Nephron (organoid): Measurements from ENCODE around the gene NCOA5.
"Not testable (repeated sequence)": the region's sequence is repeated elsewhere in the genome, so short reads cannot be mapped to it uniquely, and the experiment has no call there.

Experiments
- H3K27ac Mint-ChIP-seq, 3 experiments: 2 replicates each; pipeline ENCODE4 v1.8.0; 2020; ENCODE audit warnings: mixed read lengths in 3 of 3, mild to moderate bottlenecking in 2 of 3, moderate library complexity in 1 of 3
- H3K27me3 Mint-ChIP-seq: 2 replicates; pipeline ENCODE4 v1.8.0; 2021; ENCODE audit warnings: low read depth, mild to moderate bottlenecking, moderate library complexity, mixed read lengths
- H3K36me3 Mint-ChIP-seq: 2 replicates; pipeline ENCODE4 v1.8.0; 2020; ENCODE audit warnings: low read depth, mixed read lengths
- H3K4me1 Mint-ChIP-seq: 2 replicates; pipeline ENCODE4 v1.8.0; 2020; ENCODE audit warnings: mixed read lengths
- H3K4me3 Mint-ChIP-seq, 3 experiments: 2 replicates each; pipeline ENCODE4 v1.8.0; 2020; ENCODE audit warnings: mild to moderate bottlenecking in 3 of 3, mixed read lengths in 3 of 3, moderate library complexity in 2 of 3
- H3K9me3 Mint-ChIP-seq: 2 replicates; pipeline ENCODE4 v1.8.0; 2020; ENCODE audit warnings: mixed read lengths
- TF ChIP-seq, protein P1 (sequence below), 3 experiments: fragments of 200-600 bp; sonication (generic); IDR thresholded peaks; one replicate each; pipeline ENCODE4 v1.5.0; 2021; ENCODE audit warnings: antibody characterized with exemption in 3 of 3; ENCODE audit not compliant: unreplicated experiment in 3 of 3

Gene NCOA5

DNA sequence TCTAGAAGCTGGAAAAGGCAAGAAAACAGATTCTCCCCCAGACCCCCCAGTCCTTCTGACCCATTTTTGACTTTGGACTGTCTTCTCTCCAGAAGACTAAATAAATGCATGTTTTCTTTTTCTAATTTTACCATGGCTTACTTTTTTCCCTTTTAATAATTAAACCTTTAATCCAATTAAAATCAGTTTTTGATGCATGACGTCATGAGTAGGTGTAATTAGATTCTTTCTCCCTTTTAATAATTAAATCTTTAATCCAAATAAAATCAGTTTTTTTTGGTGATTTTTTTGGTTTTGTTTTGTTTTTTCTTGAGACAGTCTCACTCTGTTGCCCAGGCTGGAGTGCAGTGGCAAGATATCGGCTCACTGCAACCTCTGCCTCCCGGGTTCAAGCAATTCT is 13.2 kb upstream of the NCOA5 start:
- Mint-ChIP-seq H3K36me3 (no peaks in the 10 kb centered on the region), H3K9me3 (peaks cover 11% of the 10 kb centered on the region), H3K4me3 (no peak overlapping the region), H3K4me1 (no peaks in the 10 kb centered on the region), H3K27ac (no peak overlapping the region), H3K27me3 (peaks cover 71% of the 10 kb centered on the region)
- TF ChIP-seq, protein P1, sequence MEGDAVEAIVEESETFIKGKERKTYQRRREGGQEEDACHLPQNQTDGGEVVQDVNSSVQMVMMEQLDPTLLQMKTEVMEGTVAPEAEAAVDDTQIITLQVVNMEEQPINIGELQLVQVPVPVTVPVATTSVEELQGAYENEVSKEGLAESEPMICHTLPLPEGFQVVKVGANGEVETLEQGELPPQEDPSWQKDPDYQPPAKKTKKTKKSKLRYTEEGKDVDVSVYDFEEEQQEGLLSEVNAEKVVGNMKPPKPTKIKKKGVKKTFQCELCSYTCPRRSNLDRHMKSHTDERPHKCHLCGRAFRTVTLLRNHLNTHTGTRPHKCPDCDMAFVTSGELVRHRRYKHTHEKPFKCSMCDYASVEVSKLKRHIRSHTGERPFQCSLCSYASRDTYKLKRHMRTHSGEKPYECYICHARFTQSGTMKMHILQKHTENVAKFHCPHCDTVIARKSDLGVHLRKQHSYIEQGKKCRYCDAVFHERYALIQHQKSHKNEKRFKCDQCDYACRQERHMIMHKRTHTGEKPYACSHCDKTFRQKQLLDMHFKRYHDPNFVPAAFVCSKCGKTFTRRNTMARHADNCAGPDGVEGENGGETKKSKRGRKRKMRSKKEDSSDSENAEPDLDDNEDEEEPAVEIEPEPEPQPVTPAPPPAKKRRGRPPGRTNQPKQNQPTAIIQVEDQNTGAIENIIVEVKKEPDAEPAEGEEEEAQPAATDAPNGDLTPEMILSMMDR (IDR thresholded peaks at IDR 0.05; ENCODE audit: unreplicated experiment in 3 of 3) = no peak

DNA sequence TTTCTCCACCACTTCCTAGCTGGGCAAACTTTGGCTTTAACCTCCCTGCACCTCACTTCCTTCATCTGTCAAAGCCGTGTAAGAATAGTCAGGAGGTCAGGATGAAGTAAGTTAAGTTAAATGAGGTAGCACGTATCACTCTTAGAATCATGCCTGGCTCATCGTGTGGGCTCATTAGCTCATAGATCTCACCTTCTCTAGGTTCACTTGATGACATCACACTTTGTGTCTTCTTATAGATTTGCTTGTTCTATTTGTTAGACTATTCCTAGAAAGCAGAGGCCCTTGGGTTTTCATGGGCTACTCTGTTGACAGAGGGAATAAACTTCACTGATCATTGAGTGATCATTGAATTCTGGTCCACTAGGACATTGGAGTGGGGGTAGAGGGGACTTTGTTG is 12.2 kb upstream of the NCOA5 start:
- TF ChIP-seq, protein P1 (IDR thresholded peaks at IDR 0.05; ENCODE audit: unreplicated experiment in 3 of 3) = no peak
- H3K27ac Mint-ChIP-seq = no peak overlapping the region
- H3K4me3 Mint-ChIP-seq = no peak overlapping the region
- H3K9me3 Mint-ChIP-seq = peaks cover 11% of the 10 kb centered on the region
- H3K36me3 Mint-ChIP-seq = no peaks in the 10 kb centered on the region
- H3K4me1 Mint-ChIP-seq = no peaks in the 10 kb centered on the region
- peaks cover 66% of the 10 kb centered on the region for H3K27me3 Mint-ChIP-seq

DNA sequence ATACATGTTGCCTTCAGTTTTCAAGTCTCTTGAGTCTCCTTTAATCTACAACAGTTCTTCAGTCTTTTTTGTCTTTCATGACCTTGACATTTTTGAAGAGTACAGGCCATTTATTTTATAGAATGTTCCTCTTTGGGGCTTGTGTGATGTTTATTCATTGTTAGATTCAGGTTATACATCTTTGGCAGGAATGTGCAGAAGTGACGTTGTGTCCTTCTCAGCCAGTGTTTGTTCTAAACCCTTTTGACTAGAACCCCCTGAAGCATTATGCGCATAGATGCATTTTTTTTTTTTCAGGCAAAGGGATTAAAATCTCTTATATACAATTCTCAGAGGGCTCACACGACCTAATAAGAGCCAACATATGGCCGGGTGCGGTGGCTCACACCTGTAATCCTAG is 11.2 kb upstream of the NCOA5 start:
- Mint-ChIP-seq H3K27ac (no peak overlapping the region), H3K4me1 (no peaks in the 10 kb centered on the region), H3K36me3 (no peaks in the 10 kb centered on the region), H3K27me3 (peaks cover 63% of the 10 kb centered on the region), H3K4me3 (no peak overlapping the region), H3K9me3 (peaks cover 11% of the 10 kb centered on the region)
- TF ChIP-seq, protein P1 (IDR thresholded peaks at IDR 0.05; ENCODE audit: unreplicated experiment in 3 of 3) = no peak

DNA sequence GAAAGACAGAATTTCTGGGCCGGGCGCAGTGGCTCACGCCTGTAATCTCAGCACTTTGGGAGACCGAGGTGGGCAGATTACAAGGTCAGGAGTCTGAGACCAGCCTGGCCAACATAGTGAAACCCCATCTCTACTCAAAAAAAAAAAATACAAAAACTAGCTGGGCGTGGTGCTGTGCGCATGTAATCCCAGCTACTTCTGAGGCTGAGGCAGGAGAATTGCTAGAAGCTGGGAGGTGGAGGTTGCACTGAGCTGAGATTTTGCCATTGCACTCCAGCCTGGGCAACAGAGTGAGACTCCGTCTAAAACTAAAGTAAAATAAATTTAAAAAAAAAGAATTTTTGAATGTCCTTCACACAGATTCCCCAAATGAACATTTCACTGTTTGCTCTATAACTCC is 10.7 kb upstream of the NCOA5 start:
- H3K36me3 Mint-ChIP-seq, H3K27ac Mint-ChIP-seq, H3K4me1 Mint-ChIP-seq, H3K4me3 Mint-ChIP-seq: not testable (repeated sequence)
- peaks cover 11% of the 10 kb centered on the region for H3K9me3 Mint-ChIP-seq
- H3K27me3 Mint-ChIP-seq = peaks cover 63% of the 10 kb centered on the region

DNA sequence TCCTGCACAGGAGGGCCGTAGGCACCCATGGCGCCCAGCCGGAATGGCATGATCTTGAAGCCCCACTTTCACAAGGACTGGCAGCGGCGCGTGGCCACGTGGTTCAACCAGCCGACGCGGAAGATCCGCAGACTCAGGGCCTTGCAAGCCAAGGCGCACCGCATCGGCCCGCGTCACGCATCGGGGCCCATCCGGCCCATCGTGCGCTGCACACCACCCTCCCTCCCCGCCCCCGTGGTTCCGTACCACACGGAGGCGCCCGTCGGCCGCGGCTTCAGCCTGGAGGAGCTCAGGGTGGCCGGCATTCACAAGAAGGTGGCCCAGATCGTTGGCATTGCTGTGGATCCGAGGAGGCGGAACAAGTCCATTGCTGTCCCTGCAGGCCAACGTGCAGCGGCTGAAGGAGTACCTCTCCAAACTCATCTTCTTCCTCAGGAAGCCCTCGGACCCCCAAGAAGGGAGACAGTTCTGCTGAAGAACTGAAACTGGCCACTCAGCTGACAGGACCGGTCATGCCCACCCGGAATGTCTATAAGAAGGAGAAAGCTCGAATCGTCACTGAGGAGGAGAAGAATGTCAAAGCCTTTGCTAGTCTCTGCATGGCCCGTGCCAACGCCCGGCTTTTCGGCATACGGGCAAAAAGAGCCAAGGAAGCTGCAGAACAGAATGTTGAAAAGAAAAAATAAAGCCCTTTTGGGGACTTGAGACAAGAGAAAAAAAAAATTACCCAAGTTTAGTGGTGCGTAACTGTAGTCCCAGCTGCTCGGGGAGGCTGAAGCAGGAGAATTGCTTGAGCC is 9.9 kb upstream of the NCOA5 start:
- H3K9me3 Mint-ChIP-seq = peaks cover 11% of the 10 kb centered on the region
- H3K36me3 Mint-ChIP-seq = no peaks in the 10 kb centered on the region
- H3K4me1 Mint-ChIP-seq = no peaks in the 10 kb centered on the region
- no peak overlapping the region for H3K27ac Mint-ChIP-seq
- TF ChIP-seq, protein P1 (IDR thresholded peaks at IDR 0.05; ENCODE audit: unreplicated experiment in 3 of 3) = no peak
- H3K27me3 Mint-ChIP-seq = peaks cover 59% of the 10 kb centered on the region
- H3K4me3 Mint-ChIP-seq = no peak overlapping the region

DNA sequence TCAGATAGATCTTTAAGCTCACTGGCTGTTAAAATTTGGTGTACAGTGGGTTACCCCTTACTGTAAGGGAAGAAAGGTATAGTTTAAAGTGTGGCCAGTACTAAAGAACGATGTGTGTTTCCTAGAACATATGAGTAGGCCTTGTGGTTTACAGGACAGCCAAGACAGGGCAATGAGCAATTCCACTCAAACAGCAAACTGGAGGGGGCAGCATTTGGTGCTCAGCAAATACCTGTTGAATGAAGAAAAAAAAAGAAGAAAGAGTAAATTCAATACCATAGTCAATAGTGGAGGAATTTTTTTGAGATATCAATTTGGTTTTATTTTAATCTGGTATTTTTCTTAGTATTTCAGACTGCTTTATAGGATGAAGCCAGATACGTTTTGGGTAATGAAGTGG is 3.8 kb upstream of the NCOA5 start:
- no peaks in the 10 kb centered on the region for H3K9me3 Mint-ChIP-seq
- no peaks in the 10 kb centered on the region for H3K36me3 Mint-ChIP-seq
- H3K27ac Mint-ChIP-seq = no peak overlapping the region
- TF ChIP-seq, protein P1 (IDR thresholded peaks at IDR 0.05; ENCODE audit: unreplicated experiment in 3 of 3) = no peak
- peaks cover 7% of the 10 kb centered on the region for H3K4me1 Mint-ChIP-seq
- no peak overlapping the region for H3K4me3 Mint-ChIP-seq
- H3K27me3 Mint-ChIP-seq = peaks cover 16% of the 10 kb centered on the region

DNA sequence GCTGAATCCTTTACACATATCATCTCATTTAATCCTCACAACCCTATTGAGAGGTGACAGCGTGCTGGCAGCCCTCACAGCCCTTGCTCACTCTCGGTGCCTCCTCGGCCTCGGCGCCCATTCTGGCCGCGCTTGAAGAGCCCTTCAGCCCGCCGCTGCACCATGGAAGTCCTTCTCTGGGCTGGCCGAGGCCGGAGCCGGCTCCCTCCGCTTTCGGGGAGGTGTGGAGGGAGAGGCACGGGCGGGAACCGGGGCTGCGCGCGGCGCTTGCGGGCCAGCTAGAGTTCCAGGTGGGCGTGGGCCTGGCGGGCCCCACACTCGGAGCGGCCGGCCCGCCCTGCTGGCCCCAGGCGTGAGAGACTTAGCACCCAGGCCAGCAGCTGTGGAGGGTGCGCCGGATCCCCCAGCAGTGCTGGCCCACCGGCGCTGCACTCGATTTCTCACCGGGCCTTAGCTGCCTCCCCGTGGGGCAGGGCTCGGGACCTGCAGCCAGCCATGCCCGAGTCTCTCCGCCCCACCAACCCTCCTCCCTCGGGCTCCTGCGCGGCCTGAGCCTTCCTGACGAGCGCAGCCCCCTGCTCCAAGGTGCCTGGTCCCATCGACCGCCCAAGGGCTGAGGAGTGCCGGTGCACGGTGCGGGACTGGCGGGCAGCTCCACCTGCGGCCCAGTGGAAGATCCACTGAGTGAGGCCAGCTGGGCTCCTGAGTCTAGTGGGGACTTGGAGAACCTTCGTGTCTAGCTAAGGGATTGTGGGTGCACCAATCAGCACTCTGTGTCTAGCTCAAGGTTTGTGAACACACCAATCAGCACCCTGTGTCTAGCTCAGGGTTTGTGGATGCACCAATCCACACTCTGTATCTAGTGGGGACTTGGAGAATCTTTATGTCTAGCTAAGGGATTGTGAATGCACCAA is 2.1 kb upstream of the NCOA5 start:
- not testable (repeated sequence) for H3K27ac Mint-ChIP-seq, H3K27me3 Mint-ChIP-seq, H3K9me3 Mint-ChIP-seq, H3K36me3 Mint-ChIP-seq
- Mint-ChIP-seq H3K4me3 (peak overlapping the region in 2 of 3 experiments; percentile 17 to 34), H3K4me1 (peaks cover 20% of the 10 kb centered on the region)
